GM21447 (cell line): Measurements from ENCODE around the gene CCDC68.

Experiments used
- ATAC-seq: cut with Tn5 transposase; IDR thresholded peaks from one replicate; pipeline ENCODE4 v1.9.1; 2021; ENCODE audit not compliant: unreplicated experiment

CCDC68 gene

DNA sequence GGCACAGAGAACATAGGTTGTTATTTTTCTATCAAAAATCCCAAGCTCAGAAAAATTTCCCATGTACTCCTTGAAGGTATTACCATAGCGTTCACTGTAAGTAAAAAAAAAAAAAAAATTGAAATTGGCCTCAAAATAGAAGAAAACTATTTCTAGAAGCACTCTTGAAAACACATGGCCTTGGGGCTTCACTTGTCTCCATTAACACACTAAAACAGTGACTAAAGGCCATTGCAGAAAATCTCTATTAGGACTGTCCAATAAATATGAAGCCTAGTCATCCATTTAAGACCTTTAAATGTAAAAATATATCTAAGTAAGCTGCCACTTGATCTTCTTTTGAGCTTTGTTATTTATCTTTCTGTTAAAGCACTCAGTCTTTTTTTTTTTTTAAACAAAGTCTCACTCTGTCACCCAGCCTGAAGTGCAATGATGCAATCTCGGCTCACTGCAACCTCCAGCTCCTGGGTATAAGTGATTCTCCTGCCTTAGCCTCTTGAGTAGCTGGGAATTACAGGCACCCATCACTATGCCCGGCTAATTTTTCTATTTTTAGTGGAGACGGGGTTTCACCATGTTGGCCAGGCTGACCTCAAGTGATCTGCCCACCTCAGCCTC lies 35.8 kb downstream of the CCDC68 start:
- no peak for ATAC-seq

DNA sequence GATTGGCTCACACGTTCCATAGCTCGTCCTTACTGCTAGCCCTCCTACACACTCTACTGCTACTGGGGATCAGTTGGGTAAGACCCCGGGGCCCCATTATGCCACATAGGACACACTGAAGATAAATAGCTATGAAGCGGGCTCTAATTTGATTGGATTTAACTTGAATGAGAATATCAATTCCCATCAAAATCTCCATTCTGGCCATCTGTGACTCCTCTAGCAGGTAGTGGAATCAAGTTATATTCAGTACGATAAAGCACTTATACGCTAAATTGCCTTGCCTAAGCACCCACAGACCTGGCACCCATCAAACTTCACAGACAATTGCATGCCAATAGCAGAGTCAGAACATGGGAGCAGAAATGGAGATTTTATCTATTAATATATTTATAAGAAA lies 39.8 kb downstream of the CCDC68 start:
- ATAC-seq = no peak

GRCh38 chr18:54918060-54918459 lies 41.2 kb downstream of the CCDC68 start:
- ATAC-seq = no peak

- ATAC-seq = no peak
Measured at GRCh38 chr18:54916507-54916906, 42.8 kb downstream of the CCDC68 start.

- no peak for ATAC-seq
Measured at GRCh38 chr18:54914816-54915215, 44.4 kb downstream of the CCDC68 start.

- ATAC-seq = no peak
Measured at GRCh38 chr18:54911551-54911950, 47.7 kb downstream of the CCDC68 start.

DNA sequence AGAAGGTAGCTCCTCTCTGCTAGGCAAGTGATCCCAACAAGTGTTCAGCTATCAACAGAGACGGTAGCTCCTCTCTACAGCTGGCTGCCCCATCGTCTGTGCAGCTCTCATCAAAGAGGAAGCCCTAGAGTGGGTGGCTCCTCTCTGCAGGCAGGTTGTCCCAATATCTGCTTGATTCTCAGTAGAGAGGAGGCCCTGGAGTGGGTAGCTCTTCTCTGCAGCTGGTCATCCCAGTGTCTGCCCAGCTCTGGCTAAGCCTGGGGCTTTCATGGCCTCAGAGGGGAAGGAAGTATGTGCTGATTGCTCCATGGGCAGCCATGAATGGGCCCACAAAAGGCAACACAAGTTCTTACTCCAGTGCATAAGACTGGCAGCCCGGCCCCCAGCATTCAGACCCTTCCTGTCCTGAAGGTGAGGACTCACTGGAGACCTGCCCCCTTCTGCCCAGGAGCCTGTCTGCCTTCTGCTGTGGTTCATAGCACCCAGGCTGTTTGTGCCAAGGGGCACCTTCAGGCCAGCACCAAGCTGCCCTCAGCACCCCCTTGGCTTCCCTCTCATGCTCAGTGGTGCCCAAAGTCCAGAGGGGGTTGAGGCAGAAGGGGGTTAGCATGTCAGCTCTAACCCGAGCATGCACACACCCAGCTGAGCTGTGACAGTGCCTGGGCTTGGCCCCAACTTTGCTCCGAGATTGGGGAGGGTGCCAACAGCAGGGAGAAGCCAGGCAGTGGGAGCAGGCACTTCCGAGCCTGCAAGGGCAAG lies 48.9 kb downstream of the CCDC68 start:
- no peak for ATAC-seq

DNA sequence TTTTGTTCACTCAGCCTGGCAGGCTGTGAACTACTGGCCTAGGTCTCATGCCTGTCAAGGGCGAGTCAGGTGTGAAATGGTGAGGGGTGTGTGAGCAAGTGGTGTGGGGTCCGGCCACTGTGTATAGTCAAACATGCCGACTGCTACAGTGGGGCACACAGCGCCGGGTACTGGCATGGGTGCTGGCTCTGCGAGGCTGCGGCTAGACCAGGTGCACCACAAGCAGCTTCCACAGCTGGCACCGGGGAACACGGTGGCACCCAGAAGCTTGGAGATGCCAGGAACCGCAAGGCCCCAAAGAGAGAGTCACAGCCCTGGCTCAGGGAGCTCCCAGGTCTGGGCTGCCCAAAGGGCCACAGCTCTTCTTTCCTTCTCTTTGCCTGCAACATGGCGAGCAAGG lies 49.7 kb downstream of the CCDC68 start:
- no peak for ATAC-seq

DNA sequence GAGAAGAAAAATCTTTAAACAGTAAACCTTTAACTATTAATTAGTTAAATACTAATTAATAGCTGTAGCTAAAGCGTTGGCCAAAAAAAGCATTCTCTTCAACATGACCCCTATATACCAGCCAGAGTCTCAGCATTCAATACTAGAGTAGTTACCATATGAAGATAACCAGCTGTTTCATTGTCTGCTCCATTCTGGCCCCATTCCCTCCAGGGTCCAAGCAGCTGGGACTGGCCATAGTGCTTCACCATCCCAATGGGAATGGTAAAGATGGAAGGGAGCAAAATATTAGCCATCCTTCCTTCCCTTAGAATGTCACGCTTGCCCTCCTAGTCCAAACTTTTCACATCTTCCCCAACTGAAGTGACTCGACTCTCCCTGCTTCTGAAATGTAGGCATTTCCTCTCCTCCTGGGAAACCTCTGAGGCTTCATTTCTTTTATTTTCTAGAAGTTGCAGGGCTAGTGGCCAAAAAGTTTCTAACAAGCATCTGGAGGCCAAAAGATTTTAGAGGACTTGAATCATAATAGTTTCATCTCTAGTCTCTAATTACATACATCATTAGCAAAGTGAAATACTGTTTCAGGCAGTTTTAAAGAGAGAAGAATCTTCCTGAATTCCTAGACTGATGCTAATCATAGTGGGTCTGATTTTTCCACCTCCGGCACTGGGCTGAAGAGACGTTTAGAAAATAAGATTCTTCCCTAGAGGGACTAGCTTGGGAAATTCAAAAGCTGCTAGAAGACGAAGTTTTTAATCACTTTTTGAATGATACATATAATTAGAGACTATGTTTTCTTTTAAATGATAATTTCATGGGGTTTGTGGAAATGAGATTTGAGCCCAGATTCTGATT lies 52.7 kb downstream of the CCDC68 start:
- ATAC-seq = no peak

GRCh38 chr18:54905629-54906028 lies 53.6 kb downstream of the CCDC68 start:
- no peak for ATAC-seq

DNA sequence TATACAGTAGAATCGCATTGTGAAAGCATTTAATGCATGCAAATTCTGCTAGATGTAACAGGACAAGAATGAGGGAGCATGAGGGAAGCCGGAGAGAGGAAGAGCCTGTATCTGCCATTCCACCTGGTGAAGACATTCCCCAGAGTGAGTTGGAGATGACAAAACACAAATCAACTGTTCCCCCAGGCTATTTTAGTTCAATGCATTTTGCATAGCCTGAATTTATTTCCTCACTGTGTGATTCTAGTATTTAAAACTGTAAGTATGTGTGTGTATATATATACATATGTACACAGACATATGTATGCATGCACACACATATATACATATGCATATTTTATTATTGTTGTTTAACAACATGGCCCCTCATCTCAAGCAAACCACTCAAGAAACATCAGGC lies 54.7 kb downstream of the CCDC68 start:
- ATAC-seq = no peak

DNA sequence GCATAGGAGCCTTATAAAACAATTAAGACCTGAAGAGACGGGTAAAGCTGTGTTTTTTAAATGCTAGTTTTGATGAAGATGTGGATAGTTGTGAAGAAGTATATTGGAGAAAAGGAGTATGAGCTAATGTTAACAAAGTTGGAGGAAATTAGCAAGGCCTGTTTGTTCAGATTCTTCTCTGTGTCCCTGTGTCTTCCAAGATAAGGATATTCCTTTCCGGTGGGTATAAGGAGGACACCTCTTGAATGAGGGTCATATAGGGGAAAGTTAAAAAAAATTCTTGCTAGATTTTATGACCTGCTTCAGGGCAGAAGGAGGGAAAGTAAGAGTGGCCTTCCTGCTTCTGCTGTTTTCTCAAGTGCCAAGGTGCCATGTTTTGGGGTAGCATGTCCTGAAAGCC lies 59.0 kb downstream of the CCDC68 start:
- no peak for ATAC-seq

DNA sequence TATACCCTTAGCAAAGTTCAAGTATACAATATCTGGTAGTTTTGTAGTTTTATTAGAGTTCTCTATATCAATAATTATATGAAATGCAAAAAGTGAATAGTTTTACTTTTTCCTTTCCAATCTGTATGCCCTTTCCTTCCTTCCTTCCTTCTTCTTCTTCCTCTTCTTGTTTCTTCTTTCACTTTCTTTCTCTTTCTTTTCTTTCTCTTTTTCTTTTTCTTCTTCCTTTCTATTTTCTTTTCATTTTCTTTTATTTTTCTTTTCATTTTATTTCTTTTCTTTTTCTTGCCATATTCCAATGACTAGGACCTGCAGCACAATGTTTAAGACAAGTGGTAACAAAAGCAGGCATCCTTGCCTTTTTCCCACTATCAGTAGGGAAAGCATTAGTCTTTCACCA lies 59.8 kb downstream of the CCDC68 start:
- no peak for ATAC-seq

DNA sequence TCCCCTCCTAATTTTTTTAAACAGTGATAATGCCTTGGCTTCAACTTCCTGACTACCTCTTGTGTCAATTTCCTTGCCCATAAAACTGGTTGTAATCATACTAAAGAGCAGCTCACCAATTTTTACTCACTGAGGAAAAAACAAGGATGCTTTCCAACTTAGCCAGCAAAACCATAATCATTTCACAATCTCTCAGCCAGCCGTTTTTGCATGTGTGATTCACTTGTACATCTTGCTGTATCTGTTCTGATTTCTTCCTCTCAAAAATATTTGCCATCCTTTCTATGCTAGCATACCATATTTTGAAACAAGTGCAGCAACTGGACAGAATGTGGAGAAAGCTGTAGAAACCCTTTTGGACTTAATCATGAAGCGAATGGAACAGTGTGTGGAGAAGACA lies 70.3 kb downstream of the CCDC68 start:
- no peak for ATAC-seq

DNA sequence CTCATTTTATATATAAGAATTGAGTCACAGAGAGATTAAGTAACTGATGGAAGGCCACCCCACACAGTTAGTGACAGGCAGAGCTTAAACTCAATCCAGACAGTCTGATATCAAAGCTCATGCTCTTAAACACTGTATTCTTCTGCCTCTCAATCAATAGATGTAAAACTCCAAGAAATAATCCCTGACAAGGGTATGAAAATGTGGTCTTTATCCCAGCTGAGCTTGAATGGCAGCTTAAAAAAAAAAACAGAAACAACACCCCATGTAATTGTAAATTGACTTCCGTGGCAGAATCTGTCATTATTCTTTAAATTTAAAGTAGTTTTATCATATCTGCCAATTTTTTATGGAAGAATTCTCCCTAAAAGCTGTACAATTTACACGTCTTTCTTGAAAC lies 70.9 kb downstream of the CCDC68 start:
- ATAC-seq = no peak

- ATAC-seq = no peak
Measured at GRCh38 chr18:54883816-54884604, 75.3 kb downstream of the CCDC68 start.

DNA sequence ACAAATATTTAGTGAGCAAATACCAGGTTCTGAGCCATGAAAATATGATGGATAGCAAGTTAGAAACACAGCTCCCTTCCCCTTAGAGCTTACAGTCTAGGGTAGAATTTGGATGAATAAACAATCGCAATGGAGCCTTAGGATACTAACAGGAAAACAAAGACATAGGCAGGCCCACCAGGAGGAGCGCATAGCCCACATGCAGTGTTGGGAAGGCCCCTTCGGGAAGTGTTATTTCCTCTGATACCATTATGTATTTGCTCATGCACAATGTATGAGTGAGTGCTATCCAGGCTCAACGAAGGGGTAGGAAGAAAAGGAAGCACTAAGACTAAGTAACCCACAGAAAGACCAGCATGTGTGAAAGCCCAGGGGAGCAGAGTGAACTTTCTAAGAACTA lies 76.9 kb downstream of the CCDC68 start:
- no peak for ATAC-seq

DNA sequence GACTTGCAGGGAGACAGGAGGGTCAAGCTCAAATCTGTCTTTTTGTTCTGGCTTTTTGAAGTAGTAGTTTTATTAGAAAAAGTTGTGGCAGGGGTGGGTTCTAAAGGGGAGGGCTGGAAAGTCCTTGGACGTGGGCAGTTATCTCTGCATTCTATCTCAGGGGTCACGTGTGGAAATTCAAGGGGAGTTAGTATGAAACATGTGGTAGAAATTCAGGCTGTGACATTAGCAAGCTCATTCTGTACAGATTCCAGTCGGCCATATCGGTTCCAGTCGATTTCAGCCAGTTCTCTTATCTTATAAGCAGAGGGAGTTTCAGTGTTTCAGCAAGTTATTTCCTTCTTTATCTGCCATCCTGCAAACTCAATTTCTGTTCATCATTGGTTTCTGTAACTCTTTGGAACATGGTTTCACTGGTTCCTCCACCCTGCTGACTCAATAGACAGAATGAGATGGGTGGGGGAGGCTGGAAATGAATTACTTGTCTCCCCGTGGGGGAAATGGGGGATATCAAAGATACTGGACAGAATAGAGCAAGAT lies 78.0 kb downstream of the CCDC68 start:
- ATAC-seq = no peak

GRCh38 chr18:54880395-54881105 lies 78.7 kb downstream of the CCDC68 start:
- ATAC-seq = no peak

DNA sequence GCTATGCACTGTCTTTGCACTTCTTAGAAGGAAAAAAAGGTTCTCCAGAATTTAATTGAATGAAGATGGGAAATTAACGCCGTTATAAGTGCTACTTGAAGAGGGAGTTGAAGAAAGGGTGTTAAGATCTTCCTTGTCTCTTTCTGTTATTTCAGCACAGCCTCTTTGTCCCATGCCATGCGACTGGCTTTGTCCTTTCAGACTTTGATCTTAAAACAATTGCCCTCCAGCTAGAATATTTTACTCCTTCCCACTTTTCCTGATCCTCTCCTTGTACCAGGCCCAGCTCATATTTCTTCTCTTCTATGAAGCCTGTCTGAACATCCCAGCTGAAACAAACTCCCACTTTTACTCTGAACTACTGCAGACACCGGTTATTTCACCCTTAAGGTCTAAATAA lies 79.6 kb downstream of the CCDC68 start:
- ATAC-seq = no peak
